ENCODE data around the gene TACR2. TPM values are rescaled to one million over a fixed set of nuclear protein-coding genes. Genes with fewer than 3 reads are reported as not detected.
A peak's percentile ranks its signal among the peaks of the same experiment; 100 is the strongest.

The TACR2 gene
- total RNA-seq, 2 experiments from 2014 or later, result not detected

DNA sequence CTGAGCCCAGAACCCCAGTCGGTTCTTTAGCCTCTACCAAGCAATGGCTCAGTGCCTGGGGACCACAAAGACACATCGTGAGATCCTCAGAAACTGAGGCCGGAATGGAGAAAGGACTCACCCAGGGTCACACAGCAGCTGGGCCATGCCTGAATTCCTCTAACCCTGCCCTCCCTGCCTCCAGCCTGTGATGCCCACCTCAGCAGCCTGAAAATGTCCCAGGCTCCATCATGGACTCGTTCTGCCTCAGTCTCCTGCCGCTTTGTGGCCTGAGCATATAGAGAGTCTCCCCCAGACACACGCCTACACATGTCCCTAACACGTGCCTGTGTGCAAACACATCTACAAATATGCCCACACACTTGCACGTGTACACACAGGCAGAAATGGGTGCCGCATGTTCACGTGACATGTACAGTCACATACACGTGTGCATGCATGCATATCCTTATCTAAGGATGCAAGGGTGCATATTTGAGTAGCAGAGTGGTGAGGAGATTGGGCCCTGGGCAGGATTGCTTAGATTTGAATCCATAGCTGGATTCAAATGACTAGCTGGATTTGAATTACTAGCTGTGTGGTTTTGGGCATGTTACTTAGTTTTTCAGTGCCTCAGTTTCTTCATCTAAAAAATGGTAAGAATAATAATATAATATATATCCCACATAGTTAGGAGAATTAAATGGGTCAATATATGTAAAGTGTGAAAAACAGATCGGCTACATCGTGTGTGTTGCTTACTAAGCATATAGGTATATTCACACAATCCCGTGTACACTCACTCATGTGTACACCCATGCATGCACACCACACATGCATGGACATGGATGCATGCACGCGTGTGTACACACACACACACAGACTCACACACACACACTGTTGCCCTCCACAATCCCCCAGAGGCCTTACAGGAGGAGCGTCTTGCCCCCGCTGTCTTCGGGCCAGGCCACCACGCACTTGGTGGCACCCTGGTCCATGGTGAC lies 2.4 kb downstream of the TACR2 start:
- no peak overlapping the region for H3K27ac Mint-ChIP-seq
- DNase-seq (no peak), ATAC-seq (ENCODE audit: poor library complexity) (no peak)
- H3K27me3 ChIP-seq (ENCODE audit: control insufficient read depth in 1 of 2, insufficient read depth in 2 of 2, low read length in 2 of 2), result no peaks in the 10 kb centered on the region
- no peak overlapping the region for H3K4me3 Mint-ChIP-seq
- H3K36me3 ChIP-seq (ENCODE audit: insufficient read depth, low read length), result no peaks in the 10 kb centered on the region
- no peaks in the 10 kb centered on the region for H3K27me3 Mint-ChIP-seq
- ChIA-PET CTCF (interaction anchor here (1.0 kb wide), 1 partner anchor 93 kb away, joined by 3 read pairs; no protein-coding TSS in a partner anchor), POLR2A (no interaction called here)
- peaks cover 10% of the 10 kb centered on the region for H3K4me1 ChIP-seq (ENCODE audit: insufficient read depth, low read length)
- TF ChIP-seq, protein P1, sequence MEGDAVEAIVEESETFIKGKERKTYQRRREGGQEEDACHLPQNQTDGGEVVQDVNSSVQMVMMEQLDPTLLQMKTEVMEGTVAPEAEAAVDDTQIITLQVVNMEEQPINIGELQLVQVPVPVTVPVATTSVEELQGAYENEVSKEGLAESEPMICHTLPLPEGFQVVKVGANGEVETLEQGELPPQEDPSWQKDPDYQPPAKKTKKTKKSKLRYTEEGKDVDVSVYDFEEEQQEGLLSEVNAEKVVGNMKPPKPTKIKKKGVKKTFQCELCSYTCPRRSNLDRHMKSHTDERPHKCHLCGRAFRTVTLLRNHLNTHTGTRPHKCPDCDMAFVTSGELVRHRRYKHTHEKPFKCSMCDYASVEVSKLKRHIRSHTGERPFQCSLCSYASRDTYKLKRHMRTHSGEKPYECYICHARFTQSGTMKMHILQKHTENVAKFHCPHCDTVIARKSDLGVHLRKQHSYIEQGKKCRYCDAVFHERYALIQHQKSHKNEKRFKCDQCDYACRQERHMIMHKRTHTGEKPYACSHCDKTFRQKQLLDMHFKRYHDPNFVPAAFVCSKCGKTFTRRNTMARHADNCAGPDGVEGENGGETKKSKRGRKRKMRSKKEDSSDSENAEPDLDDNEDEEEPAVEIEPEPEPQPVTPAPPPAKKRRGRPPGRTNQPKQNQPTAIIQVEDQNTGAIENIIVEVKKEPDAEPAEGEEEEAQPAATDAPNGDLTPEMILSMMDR (IDR thresholded peaks at IDR 0.05), result no peak
- no peaks in the 10 kb centered on the region for H3K9me3 Mint-ChIP-seq
- H3K4me3 ChIP-seq (ENCODE audit: low read length), result no peak overlapping the region
- intact Hi-C loops (cut with DNase I, micrococcal nuclease), result no loop called here
- peaks cover 0 to 4% of the 10 kb centered on the region in 2 experiments for H3K9me3 ChIP-seq (ENCODE audit: control insufficient read depth in 1 of 2, insufficient read depth in 1 of 2, low read length in 2 of 2)
- H3K4me1 Mint-ChIP-seq (ENCODE audit: low read depth), result peaks cover 6% of the 10 kb centered on the region
- no peak overlapping the region for H3K27ac ChIP-seq (ENCODE audit: low read depth in 1 of 2, low read length in 2 of 2)
- no peaks in the 10 kb centered on the region for H3K36me3 Mint-ChIP-seq (ENCODE audit: low read depth)

DNA sequence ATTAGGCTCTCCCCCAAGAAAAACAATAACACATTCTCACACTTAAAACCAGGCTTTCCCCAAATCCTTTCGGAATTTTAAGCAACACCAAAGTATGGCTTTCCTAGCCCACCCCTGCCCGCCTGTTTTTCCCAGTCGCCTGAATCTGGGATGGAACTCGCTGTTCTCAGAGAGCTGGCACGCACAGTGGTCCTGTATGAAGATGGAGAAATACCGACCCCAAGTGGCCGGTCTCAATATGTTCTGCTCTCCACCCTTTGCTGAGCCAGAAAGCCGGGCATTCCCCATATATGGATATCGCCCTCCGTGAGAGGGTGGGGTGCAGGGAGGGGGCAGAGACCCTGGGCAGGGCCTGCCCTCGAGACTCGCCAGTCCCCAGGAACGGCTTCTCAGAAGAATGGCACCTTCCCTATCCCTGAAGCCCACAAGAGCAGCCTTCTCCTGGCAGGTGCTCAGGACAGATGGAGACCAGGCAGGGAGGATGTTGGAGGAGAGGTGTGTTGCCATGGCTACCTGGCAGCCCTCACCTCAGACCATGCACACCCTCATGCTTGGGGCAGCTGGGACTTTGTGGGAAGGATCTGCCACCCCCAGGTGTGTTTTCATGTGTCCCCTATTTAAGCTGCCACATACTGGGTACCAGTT lies 3.4 kb downstream of the TACR2 start:
- ATAC-seq (ENCODE audit: poor library complexity) (no peak), DNase-seq (peak in 4 of 14 experiments; percentile 32 to 65 (median 58))

DNA sequence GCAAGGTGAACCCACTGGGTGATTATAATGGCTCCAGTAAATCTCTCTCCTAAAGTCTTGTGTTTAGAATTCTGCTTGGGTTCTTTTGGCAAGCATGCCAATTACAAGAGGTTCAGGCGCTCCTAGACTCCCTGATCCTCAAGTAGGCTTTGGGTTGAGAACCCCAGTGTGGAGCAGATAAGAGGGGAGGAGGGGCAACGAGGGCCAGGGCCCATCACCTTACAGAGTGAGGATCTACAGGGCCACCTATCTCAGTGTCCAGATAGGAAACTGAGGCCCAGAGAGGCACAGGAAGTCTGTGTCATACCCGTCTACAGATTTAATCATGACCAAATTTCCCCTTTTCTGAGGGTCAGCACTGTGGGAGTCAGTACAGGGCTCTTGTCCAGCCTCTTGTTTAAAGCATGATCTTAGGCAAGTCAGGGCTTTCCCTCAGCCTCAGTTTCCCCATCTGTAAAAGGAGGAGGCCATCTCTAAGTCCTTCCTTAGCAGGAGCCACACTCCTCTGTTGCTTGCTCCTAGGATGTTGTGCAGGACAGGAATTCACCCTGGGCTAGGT lies 4.4 kb downstream of the TACR2 start:
- Histone ChIP-seq H3K9me3 (ENCODE audit: control insufficient read depth in 1 of 2, insufficient read depth in 1 of 2, low read length in 2 of 2) (peaks cover 0 to 4% of the 10 kb centered on the region in 2 experiments), H3K4me1 (ENCODE audit: insufficient read depth, low read length) (peaks cover 26% of the 10 kb centered on the region), H3K36me3 (ENCODE audit: insufficient read depth, low read length) (no peaks in the 10 kb centered on the region), H3K4me3 (ENCODE audit: low read length) (no peak overlapping the region), H3K27ac (ENCODE audit: low read depth in 1 of 2, low read length in 2 of 2) (no peak overlapping the region), H3K27me3 (ENCODE audit: control insufficient read depth in 1 of 2, insufficient read depth in 2 of 2, low read length in 2 of 2) (no peaks in the 10 kb centered on the region)
- DNase-seq (no peak), ATAC-seq (ENCODE audit: poor library complexity) (no peak)
- ChIA-PET POLR2A (interaction anchor here (1.5 kb wide), 1 partner anchor 12 kb away, joined by 4 read pairs; no protein-coding TSS in a partner anchor), CTCF (no interaction called here)
- no peak overlapping the region for H3K27ac Mint-ChIP-seq
- H3K36me3 Mint-ChIP-seq (ENCODE audit: low read depth), result no peaks in the 10 kb centered on the region
- H3K4me1 Mint-ChIP-seq (ENCODE audit: low read depth), result peaks cover 23% of the 10 kb centered on the region
- intact Hi-C loops (cut with DNase I, micrococcal nuclease), result no loop called here
- H3K9me3 Mint-ChIP-seq, result no peaks in the 10 kb centered on the region
- H3K27me3 Mint-ChIP-seq, result no peaks in the 10 kb centered on the region
- TF ChIP-seq, protein P1 (IDR thresholded peaks at IDR 0.05), result no peak
- H3K4me3 Mint-ChIP-seq, result no peak overlapping the region

More for the DNA sequence above, 3.4 kb downstream of the TACR2 start:
- Mint-ChIP-seq H3K36me3 (ENCODE audit: low read depth) (no peaks in the 10 kb centered on the region), H3K4me1 (ENCODE audit: low read depth) (peaks cover 16% of the 10 kb centered on the region), H3K27ac (no peak overlapping the region), H3K27me3 (no peaks in the 10 kb centered on the region), H3K4me3 (no peak overlapping the region), H3K9me3 (no peaks in the 10 kb centered on the region)
- H3K4me3 ChIP-seq (ENCODE audit: low read length), result no peak overlapping the region
- TF ChIP-seq, protein P1 (IDR thresholded peaks at IDR 0.05), result peak; percentile 50
- intact Hi-C loops (cut with DNase I, micrococcal nuclease), result no loop called here
- H3K9me3 ChIP-seq (ENCODE audit: control insufficient read depth in 1 of 2, insufficient read depth in 1 of 2, low read length in 2 of 2), result peaks cover 0 to 4% of the 10 kb centered on the region in 2 experiments
- no peak overlapping the region for H3K27ac ChIP-seq (ENCODE audit: low read depth in 1 of 2, low read length in 2 of 2)
- ChIA-PET POLR2A (no interaction called here), CTCF (interaction anchor here (1.0 kb wide), 1 partner anchor 9 kb away, joined by 3 read pairs; no protein-coding TSS in a partner anchor)
- no peaks in the 10 kb centered on the region for H3K36me3 ChIP-seq (ENCODE audit: insufficient read depth, low read length)
- H3K27me3 ChIP-seq (ENCODE audit: control insufficient read depth in 1 of 2, insufficient read depth in 2 of 2, low read length in 2 of 2), result no peaks in the 10 kb centered on the region
- peaks cover 17% of the 10 kb centered on the region for H3K4me1 ChIP-seq (ENCODE audit: insufficient read depth, low read length)
